ENCODE results near the gene JADE2. TPM values are rescaled to one million over a fixed set of nuclear protein-coding genes. Genes with fewer than 3 reads are reported as not detected.
"Not testable (repeated sequence)": the region's sequence is repeated elsewhere in the genome, so short reads cannot be mapped to it uniquely, and the experiment has no call there.

Gene JADE2
- total and polyA plus RNA-seq, 8 donors, result 6.2 to 109 (median 26.4) TPM

DNA sequence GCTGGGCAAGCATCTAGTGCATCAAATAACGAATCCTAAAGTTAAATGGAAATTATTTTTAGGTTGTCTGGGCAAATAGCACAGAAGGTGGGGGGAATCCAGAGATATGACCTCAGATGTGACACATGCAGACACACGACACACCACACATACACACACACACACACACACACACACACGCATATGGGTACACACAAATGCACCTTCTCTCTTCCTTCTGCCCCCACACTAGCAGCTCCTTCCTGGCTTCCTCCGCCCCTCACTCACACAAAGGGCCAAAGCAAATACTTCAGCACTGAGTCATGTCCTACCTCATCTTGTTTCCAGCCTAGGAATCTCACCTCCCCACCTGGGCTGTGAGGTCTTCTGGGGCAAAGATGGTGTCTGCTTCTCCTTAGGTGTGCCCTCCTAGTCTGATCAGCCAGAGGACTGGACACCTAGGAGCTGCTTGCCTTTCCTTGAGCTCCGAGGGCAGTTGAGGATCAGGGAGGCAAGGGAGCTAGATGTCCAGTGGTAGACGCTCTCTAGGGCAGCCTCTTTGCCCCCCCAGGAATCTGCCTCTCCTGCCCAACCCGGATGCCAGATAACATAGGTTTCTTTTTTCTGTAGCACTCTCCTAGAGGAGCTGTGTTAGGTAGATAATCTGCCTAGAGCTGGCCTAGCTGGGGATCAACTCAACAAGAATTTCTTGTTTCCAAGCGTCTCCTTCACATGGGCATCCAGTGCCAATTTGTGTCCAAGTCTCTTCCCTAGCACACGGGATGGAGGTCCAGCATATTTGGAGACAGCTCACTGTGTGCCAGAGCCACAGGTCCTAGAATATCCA is 14.3 kb upstream of the JADE2 start:
- Histone ChIP-seq H3K9me3 (no peaks in the 10 kb centered on the region), H3K4me1 (peaks cover 22 to 44% (median 35%) of the 10 kb centered on the region in 4 donors), H3K4me3 (no peak overlapping the region), H3K36me3 (no peaks in the 10 kb centered on the region), H3K27ac (peak overlapping the region; percentile 17 to 74 (median 71)), H3K27me3 (no peaks in the 10 kb centered on the region)
- peak in 1 of 2 donors; percentile 85 for DNase-seq
- 31 to 54% (median 38%) methylated on average over 8 to 9 of the region's 9 CpGs for WGBS, 5 donors
- intact Hi-C loops (cut with DNase I; ENCODE audit: low total_unique reads), result no loop called here
- TF ChIP-seq POLR2AphosphoS5 (IDR thresholded peaks at IDR 0.05), result no peak

DNA sequence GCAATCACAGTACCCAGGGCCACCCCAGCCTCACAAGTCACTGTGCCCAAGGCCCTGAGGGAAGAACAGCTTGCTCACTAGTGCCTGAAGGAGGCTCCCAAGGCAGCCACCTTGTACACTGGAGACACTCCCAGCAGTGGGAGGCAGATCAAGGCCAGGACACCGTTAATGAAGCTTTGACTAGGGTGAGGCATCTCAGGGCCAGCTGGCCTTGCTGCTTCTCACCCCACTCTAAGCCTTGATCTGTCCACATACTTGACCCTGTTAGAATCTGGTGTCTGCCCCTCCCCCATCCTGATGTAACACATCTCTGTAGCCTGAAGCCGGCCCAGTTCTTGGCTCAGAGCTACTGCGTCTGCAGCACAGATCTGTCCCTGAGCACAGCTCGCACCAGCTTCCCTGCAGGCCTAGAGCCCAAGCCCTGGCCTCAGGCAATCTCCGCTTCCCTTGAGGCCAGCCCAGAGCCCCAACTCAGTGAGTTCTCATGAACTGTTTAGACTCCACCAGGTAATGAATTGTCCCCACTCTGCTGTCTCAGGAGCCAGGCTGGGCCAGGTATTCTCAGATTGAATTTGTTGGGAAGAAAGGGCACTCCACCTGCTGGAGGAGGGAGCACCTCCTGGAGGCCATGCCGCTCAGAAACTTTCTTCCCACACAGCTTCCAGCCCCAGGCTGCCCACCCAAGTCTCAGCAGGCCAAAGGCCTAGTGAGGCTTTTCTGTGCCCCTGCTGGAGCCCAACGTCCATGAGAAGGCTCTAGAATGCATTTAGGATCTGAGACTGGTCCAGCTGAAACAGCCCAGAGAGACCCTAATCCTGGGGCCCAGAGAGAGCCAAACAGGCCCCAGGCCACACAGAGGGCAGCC is 13.4 kb upstream of the JADE2 start:
- Histone ChIP-seq H3K27ac (peak overlapping the region; percentile 17 to 74 (median 71)), H3K27me3 (no peaks in the 10 kb centered on the region), H3K4me3 (no peak overlapping the region), H3K9me3 (no peaks in the 10 kb centered on the region), H3K4me1 (peaks cover 22 to 37% (median 27%) of the 10 kb centered on the region in 4 donors), H3K36me3 (no peaks in the 10 kb centered on the region)
- TF ChIP-seq POLR2A (IDR thresholded peaks at IDR 0.05) (no peak), POLR2AphosphoS5 (IDR thresholded peaks at IDR 0.05) (peak in 2 of 3 donors; percentile 17 to 21)
- TF ChIP-seq, protein P1, sequence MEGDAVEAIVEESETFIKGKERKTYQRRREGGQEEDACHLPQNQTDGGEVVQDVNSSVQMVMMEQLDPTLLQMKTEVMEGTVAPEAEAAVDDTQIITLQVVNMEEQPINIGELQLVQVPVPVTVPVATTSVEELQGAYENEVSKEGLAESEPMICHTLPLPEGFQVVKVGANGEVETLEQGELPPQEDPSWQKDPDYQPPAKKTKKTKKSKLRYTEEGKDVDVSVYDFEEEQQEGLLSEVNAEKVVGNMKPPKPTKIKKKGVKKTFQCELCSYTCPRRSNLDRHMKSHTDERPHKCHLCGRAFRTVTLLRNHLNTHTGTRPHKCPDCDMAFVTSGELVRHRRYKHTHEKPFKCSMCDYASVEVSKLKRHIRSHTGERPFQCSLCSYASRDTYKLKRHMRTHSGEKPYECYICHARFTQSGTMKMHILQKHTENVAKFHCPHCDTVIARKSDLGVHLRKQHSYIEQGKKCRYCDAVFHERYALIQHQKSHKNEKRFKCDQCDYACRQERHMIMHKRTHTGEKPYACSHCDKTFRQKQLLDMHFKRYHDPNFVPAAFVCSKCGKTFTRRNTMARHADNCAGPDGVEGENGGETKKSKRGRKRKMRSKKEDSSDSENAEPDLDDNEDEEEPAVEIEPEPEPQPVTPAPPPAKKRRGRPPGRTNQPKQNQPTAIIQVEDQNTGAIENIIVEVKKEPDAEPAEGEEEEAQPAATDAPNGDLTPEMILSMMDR (IDR thresholded peaks at IDR 0.05), result peak in 5 of 7 experiments; percentile 13 to 40 (median 30)
- WGBS, 5 donors, result 40 to 72% (median 46%) methylated on average over 5 to 7 of the region's 7 CpGs
- DNase-seq, result peak; percentile 67 to 70
- intact Hi-C loops (cut with DNase I; ENCODE audit: low total_unique reads), result no loop called here

DNA sequence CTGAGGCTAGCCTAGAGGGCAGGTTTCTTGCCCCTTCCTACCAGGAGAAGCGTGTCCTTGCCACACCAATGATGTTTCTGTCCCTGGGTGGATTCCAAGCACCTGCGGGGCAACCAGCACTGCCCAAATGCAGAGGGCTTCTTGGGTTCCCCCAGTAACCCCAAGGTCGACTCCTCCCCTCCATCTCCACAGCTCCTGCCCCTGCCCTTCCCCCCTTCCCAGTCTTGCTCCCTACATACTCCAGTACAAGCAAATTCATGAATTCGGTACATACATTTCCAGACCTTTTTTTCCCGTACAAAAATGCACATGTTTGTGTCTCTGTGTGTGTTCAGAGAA is 12.8 kb upstream of the JADE2 start:
- WGBS, 5 donors, result 52 to 71% (median 69%) methylated on average over 4 to 5 of the region's 5 CpGs
- no peak for DNase-seq

DNA sequence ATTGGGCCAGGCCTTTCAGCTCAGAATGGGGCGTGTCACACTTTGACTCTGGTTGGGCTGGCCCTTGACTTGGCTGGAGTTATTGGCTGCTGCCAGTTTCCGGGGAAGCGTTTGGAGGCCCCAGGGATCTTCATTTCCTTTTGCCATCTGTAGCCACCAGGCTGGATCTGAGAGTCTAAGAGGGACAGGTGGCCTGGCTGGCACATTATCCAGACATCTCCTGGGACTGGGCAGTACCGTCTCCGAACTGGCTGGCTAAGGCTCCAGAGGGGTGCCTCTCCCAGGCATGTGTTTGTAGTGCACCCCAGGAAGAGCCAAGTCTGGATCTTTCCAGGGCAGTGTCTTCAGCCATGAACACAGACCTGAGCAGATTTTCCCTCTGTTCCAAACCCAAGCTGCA is 9.7 kb upstream of the JADE2 start:
- H3K27me3 ChIP-seq, result no peaks in the 10 kb centered on the region
- no peaks in the 10 kb centered on the region for H3K36me3 ChIP-seq
- peaks cover 17 to 23% (median 19%) of the 10 kb centered on the region in 4 donors for H3K4me1 ChIP-seq
- 61 to 87% (median 79%) methylated on average over 5 of the region's 5 CpGs for WGBS, 5 donors
- TF ChIP-seq POLR2AphosphoS5 (IDR thresholded peaks at IDR 0.05), result no peak
- TF ChIP-seq POLR2A (IDR thresholded peaks at IDR 0.05), result no peak
- TF ChIP-seq, protein P1 (IDR thresholded peaks at IDR 0.05), result no peak
- TF ChIP-seq EP300 (IDR thresholded peaks at IDR 0.05), result no peak
- no peaks in the 10 kb centered on the region for H3K9me3 ChIP-seq
- H3K4me3 ChIP-seq, result no peak overlapping the region
- intact Hi-C loops (cut with DNase I; ENCODE audit: low total_unique reads), result no loop called here
- H3K27ac ChIP-seq, result no peak overlapping the region
- DNase-seq, result no peak

More for the DNA sequence above, 12.8 kb upstream of the JADE2 start:
- H3K4me1 ChIP-seq, result peaks cover 18 to 35% (median 25%) of the 10 kb centered on the region in 4 donors
- no peaks in the 10 kb centered on the region for H3K27me3 ChIP-seq
- peak overlapping the region; percentile 17 to 74 (median 71) for H3K27ac ChIP-seq
- TF ChIP-seq POLR2A (IDR thresholded peaks at IDR 0.05) (no peak), POLR2AphosphoS5 (IDR thresholded peaks at IDR 0.05) (no peak), EP300 (IDR thresholded peaks at IDR 0.05) (no peak)
- TF ChIP-seq, protein P1 (IDR thresholded peaks at IDR 0.05), result no peak
- no peaks in the 10 kb centered on the region for H3K9me3 ChIP-seq
- H3K4me3 ChIP-seq, result no peak overlapping the region
- H3K36me3 ChIP-seq, result no peaks in the 10 kb centered on the region
- intact Hi-C loops (cut with DNase I; ENCODE audit: low total_unique reads), result no loop called here

DNA sequence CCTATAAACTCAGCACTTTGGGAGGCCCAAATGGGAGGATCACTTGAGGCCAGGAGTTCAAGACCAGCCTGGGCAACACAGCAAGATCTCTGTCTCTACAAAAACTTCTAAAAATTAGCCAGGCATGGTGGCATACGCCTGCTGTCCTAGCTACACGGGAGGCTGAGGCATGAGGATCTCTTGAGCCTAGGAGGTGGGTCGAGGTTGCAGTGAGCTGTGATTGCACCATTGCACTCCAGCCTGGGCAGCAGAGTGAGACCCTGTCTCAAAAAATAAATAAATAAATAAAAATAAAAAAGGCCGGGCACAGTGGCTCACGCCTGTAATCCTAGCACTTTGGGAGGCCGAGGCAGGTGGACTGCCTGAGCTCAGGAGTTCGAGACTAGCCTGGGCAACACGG is 8.5 kb upstream of the JADE2 start:
- H3K4me1 ChIP-seq, result peaks cover 7 to 13% (median 7%) of the 10 kb centered on the region in 4 donors
- DNase-seq; H3K27ac ChIP-seq; H3K27me3 ChIP-seq; H3K36me3 ChIP-seq; H3K4me3 ChIP-seq; H3K9me3 ChIP-seq; intact Hi-C loops (cut with DNase I; ENCODE audit: low total_unique reads): not testable (repeated sequence)
- 91 to 98% (median 94%) methylated on average over 8 of the region's 8 CpGs for WGBS, 5 donors

Measured in stomach (tissue), 9 donors.